ENCODE data around the gene TMEM213.

TMEM213 gene

DNA sequence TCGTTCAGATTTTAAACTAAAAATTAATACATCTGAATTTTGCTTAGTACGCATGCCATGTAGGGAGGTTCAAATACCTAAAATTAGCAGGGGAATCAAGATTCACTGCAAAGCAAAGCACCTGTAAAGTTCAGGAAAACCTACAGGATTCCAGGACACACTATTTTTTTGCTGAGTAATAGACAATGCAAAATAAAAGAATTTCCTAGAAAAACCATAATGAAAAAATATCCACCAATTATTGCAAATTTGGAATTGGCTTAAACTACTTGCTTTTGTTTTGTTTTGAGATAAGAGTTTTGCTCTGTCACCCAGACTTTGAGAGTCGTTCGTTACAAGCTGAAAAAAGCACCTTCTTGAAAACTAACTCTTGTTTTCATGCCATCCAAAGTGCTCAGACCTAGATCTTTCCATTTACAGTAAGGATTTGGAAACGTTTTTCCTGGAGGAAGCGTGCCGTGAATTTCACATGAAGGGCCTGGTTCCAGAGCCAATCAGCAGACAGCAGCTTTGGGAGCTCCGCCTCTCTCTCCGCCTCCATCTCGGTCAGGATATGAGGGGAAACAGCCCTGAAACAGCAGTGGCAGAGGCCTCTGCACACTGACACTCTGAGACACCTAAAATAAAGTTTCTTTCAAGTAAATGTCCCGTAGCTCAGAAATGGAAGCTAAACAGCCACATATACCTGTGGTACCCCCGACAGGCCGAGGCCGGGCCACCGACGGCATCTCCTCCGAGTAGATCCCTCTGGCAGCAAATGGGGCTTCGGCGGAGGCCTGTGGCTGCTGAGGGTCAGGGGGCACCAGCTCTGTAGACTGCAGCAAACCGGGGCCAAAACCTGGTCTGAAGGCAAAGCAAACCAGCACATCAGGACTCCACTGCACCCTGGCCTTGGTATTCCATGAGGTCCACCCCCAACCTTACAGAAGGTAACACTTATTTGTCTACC lies 46.1 kb downstream of the TMEM213 start:
- no peak for DNase-seq (ENCODE audit: low read depth)
- TF ChIP-seq, protein P1, sequence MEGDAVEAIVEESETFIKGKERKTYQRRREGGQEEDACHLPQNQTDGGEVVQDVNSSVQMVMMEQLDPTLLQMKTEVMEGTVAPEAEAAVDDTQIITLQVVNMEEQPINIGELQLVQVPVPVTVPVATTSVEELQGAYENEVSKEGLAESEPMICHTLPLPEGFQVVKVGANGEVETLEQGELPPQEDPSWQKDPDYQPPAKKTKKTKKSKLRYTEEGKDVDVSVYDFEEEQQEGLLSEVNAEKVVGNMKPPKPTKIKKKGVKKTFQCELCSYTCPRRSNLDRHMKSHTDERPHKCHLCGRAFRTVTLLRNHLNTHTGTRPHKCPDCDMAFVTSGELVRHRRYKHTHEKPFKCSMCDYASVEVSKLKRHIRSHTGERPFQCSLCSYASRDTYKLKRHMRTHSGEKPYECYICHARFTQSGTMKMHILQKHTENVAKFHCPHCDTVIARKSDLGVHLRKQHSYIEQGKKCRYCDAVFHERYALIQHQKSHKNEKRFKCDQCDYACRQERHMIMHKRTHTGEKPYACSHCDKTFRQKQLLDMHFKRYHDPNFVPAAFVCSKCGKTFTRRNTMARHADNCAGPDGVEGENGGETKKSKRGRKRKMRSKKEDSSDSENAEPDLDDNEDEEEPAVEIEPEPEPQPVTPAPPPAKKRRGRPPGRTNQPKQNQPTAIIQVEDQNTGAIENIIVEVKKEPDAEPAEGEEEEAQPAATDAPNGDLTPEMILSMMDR (conservative IDR thresholded peaks at IDR 0.05; ENCODE audit: control insufficient read depth, insufficient read depth, low read depth, low read length): no peak
- H3K4me3 ChIP-seq (ENCODE audit: control insufficient read depth, low read depth, low read length): no peak overlapping the region

DNA sequence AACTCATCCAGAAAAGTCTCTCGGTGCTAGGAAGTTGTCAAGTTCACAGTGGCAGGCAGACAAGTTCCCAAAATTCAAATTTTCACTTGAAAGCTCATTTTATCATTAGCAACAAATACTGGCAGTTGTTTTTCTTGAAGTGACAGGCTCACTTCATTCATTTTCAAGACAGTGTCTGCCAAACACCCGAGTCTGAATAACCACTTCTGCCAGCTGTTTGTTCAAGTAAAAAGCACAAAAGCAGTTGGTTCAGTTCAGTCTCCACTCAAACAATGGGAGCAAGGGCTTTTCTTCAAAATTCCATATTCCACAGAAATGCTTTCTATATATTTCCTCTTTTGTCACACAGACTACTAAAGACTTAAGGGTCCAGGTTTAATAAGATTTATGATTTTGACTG lies 47.9 kb downstream of the TMEM213 start:
- TF ChIP-seq, protein P1 (conservative IDR thresholded peaks at IDR 0.05; ENCODE audit: control insufficient read depth, insufficient read depth, low read depth, low read length): no peak
- DNase-seq (ENCODE audit: low read depth): no peak
- no peak overlapping the region for H3K4me3 ChIP-seq (ENCODE audit: control insufficient read depth, low read depth, low read length)

DNA sequence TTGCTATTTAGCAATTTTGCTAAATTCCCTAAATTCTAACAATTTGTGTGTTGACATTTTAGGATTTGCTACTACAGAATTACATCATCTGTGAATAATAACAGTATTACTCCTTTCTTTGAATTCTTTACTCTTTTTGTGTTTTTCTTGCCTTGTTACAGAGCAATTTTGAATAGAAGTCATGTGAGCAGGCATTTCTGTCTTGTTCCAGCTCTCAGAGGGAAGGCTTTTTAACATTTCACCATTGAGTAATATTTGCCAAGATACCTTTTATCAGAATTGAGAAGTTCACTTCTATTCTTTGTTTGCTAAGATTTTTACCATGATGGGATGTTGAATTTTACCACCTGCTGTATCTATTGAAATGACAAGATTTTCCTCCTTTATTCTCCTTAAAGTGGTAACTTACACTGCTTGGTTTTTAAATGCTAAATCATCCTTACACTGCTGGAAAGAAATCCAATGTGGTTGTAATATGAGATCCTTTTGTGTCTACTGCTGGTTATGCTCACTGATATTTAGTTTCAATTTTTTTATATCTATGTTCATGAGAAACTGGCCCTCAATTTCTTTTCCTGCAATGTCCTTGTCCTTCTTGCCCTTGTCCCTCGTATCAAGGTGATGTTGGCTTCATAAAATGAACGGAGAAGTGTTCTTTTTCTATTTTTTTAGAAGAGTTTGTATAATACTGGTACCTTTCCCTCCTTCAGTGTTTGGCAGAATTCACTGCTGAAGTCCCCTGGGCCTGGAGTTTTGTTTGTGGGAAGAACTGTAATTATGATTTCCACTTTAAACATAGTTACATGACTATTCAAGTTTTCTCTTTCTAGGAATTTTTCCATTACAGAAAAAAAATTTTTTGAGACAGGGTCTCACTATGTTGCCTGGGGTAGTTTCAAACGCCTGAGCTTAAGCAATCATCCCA lies 50.5 kb downstream of the TMEM213 start:
- TF ChIP-seq, protein P1 (conservative IDR thresholded peaks at IDR 0.05; ENCODE audit: control insufficient read depth, insufficient read depth, low read depth, low read length): no peak
- H3K4me3 ChIP-seq (ENCODE audit: control insufficient read depth, low read depth, low read length): no peak overlapping the region
- peak; percentile 9 for DNase-seq (ENCODE audit: low read depth)

DNA sequence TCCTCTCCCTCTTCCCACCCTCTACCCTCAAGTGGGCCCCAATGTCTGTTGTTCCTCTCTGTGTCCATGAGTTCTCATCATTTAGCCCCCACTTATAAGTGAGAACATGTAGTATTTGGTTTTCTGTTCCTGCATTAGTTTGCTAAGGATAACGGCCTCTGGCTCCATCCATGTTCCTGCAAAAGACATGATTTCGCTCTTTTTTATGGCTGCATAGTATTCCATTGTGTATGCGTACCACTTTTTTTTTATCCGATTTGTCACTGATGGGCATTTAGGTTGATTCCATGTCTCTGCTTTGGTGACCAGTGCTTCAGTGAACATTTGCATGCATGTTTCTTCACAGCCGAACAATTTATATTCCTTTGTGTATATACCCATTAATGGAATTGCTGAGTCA lies 51.9 kb downstream of the TMEM213 start:
- no peak for DNase-seq (ENCODE audit: low read depth)
- TF ChIP-seq, protein P1 (conservative IDR thresholded peaks at IDR 0.05; ENCODE audit: control insufficient read depth, insufficient read depth, low read depth, low read length): no peak
- H3K4me3 ChIP-seq (ENCODE audit: control insufficient read depth, low read depth, low read length): no peak overlapping the region

DNA sequence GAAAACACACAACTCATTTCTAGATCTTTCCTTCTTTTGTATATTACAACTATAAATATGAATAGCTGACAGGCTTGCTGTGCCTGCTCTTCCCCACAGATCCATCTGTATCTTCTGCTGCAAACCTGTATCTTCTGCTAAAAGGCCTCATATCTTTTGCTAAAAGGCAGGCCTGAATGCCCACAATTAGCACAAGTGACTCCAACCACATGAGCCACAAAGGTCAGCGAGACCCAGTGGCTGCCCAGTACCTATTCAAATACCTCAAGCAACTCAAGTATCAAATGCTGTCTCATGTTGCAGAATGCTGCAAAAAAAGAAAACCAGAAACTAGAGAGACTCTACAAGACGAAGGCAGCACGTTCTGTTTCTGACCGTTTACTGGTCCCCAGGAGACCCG lies 54.7 kb downstream of the TMEM213 start:
- DNase-seq (ENCODE audit: low read depth): no peak
- TF ChIP-seq, protein P1 (conservative IDR thresholded peaks at IDR 0.05; ENCODE audit: control insufficient read depth, insufficient read depth, low read depth, low read length): no peak
- H3K4me3 ChIP-seq (ENCODE audit: control insufficient read depth, low read depth, low read length): no peak overlapping the region

DNA sequence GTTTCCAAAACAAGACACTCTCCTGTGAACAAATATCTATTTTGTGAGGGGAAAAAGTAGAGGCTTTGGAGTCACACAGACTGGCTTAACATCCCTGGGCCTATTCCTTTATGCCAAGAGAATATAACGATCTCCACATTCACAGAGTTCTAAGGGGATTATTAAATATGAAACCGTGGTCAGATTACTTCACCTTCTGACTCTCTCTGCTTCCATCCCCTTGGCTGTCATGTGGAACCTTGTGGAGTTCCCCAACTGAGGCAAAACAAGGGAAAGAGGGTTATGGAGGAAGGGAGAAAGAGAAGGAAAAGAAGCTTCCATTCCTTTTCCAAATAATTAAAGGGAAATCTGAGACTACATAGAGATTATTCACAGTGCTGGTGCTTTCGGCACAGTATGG lies 55.7 kb downstream of the TMEM213 start:
- no peak for DNase-seq (ENCODE audit: low read depth)
- no peak overlapping the region for H3K4me3 ChIP-seq (ENCODE audit: control insufficient read depth, low read depth, low read length)
- TF ChIP-seq, protein P1 (conservative IDR thresholded peaks at IDR 0.05; ENCODE audit: control insufficient read depth, insufficient read depth, low read depth, low read length): no peak

All from fibroblast of mammary gland (primary cell).